HepG2 (cell line): ENCODE measurements around the gene DNAJB8. TPM values are rescaled to one million over a fixed set of nuclear protein-coding genes. Genes with fewer than 3 reads are reported as not detected.

ENCODE experiments used
- ATAC-seq: fragments of 200-7000 bp; cut with Tn5 transposase; 3 replicates; pipeline ENCODE4 v1.9.1; 2020; ENCODE audit warnings: mild to moderate bottlenecking, moderate library complexity
- BruUV-seq: library from RNA; stranded (reverse); fragments of 400-500 nt; replicated peaks from 2 replicates; lab custom pipeline; 2021; lab: Mats Ljungman, UMichigan
- CTCF ChIA-PET: fragments of 300-600 bp; formaldehyde crosslinking; extraction: SDS; loops from one replicate; lab custom pipeline; 2021; ENCODE audit warnings: low total read pairs, inconsistent platforms, low intra/inter-chr PET ratio; lab: Yijun Ruan, JAX
- POLR2A ChIA-PET: fragments of 350-600 bp; sonication (Branson Sonifier 250); formaldehyde crosslinking; loops from one replicate; lab custom pipeline; 2020; ENCODE audit warnings: antibody characterized with exemption, inconsistent platforms; lab: Yijun Ruan, JAX
- DNase-seq: peaks from one replicate; pipeline ENCODE4 v3.0.0-alpha.2; 2015; ENCODE audit warnings: low spot score
- FAIRE-seq: peaks from 3 replicates; lab custom pipeline; 2011; peaks lifted over from hg19 to GRCh38; lab: Jason Lieb, UNC
- H2AFZ ChIP-seq: one replicate; pipeline ENCODE4 v1.6.1; 2011; ENCODE audit warnings: low read length, inconsistent platforms
- H3K27ac ChIP-seq: fragments of 300-600 bp; 3 replicates; pipeline ENCODE4 v1.8.0; 2011; ENCODE audit warnings: mixed run types, mild to moderate bottlenecking, mixed read lengths, low read length, inconsistent platforms; ENCODE audit not compliant: insufficient read depth; ENCODE audit errors: extremely low read length
- H3K27me3 ChIP-seq, 2 experiments: fragments of 200-600 bp in 1 of 2; 2 replicates in 1 of 2; 3 replicates in 1 of 2; pipeline versions ENCODE4 v1.6.0 to v1.8.0; 2011; ENCODE audit warnings: low read length in 2 of 2, mild to moderate bottlenecking in 2 of 2, moderate library complexity in 2 of 2, inconsistent platforms in 1 of 2; ENCODE audit not compliant: insufficient read depth in 2 of 2, control insufficient read depth in 1 of 2
- H3K36me3 ChIP-seq, 2 experiments: fragments of 200-600 bp in 1 of 2; replicated peaks in 1 of 2; 2 replicates in 1 of 2; 3 replicates in 1 of 2; pipeline versions ENCODE4 v1.5.1 to v1.8.0; 2011; ENCODE audit warnings: low read length in 2 of 2, inconsistent platforms in 1 of 2; ENCODE audit not compliant: insufficient read depth in 2 of 2, control insufficient read depth in 1 of 2
- H3K4me1 ChIP-seq: 2 replicates; pipeline ENCODE4 v1.5.1; 2012; ENCODE audit warnings: low read length, inconsistent platforms; ENCODE audit not compliant: insufficient read depth
- H3K4me2 ChIP-seq: 2 replicates; pipeline ENCODE4 v1.6.0; 2011; ENCODE audit warnings: low read depth, low read length, inconsistent platforms
- H3K4me3 ChIP-seq, 3 experiments: fragments of 200-600 bp in 1 of 3; sonication (generic), shearing (Covaris generic) in 1 of 3; replicated peaks in 1 of 3; 2 replicates each; pipeline ENCODE4 v1.5.1; 2011 to 2016; ENCODE audit warnings: low read length in 3 of 3, inconsistent platforms in 2 of 3, low read depth in 2 of 3, mild to moderate bottlenecking in 2 of 3, control low read depth in 1 of 3, mixed read lengths in 1 of 3; ENCODE audit not compliant: insufficient read depth in 1 of 3
- H3K79me2 ChIP-seq: one replicate; pipeline ENCODE4 v1.6.1; 2011; ENCODE audit warnings: low read length, inconsistent platforms; ENCODE audit not compliant: insufficient read depth
- H3K9ac ChIP-seq: 2 replicates; pipeline ENCODE4 v1.6.0; 2011; ENCODE audit warnings: mild to moderate bottlenecking, low read depth, low read length, inconsistent platforms; ENCODE audit not compliant: insufficient read depth
- H3K9me3 ChIP-seq: 2 replicates; pipeline ENCODE4 v1.5.1; 2012; ENCODE audit warnings: mild to moderate bottlenecking, low read length
- H4K20me1 ChIP-seq: 2 replicates; pipeline ENCODE4 v1.6.0; 2011; ENCODE audit warnings: inconsistent platforms, mild to moderate bottlenecking, low read length, moderate library complexity; ENCODE audit not compliant: insufficient read depth
- ATF7-NPFF ChIP-seq: sonication (generic); formaldehyde crosslinking; IDR thresholded peaks from 2 replicates; pipeline ENCODE4 v1.8.1; 2023; ENCODE audit warnings: mild to moderate bottlenecking, low read depth, missing genetic modification reagents, moderate library complexity
- HDAC6 ChIP-seq: fragments of 200-600 bp; sonication (generic); IDR thresholded peaks from 2 replicates; pipeline ENCODE4 v1.7.0; 2017; ENCODE audit warnings: mild to moderate bottlenecking, antibody characterized with exemption, low read length, low read depth
- RARA ChIP-seq: IDR thresholded peaks from 2 replicates; pipeline ENCODE4 v1.6.1; 2016; ENCODE audit warnings: missing genetic modification reagents, missing compliant biosample characterization
- REPIN1 ChIP-seq: sonication (generic); formaldehyde crosslinking; IDR thresholded peaks from 2 replicates; pipeline ENCODE4 v1.8.0; 2022; ENCODE audit warnings: missing genetic modification reagents, low read depth, mild to moderate bottlenecking, borderline replicate concordance
- RXRA ChIP-seq: sonication (generic); formaldehyde crosslinking; IDR thresholded peaks from 2 replicates; pipeline ENCODE4 v1.5.1; 2020; ENCODE audit warnings: missing genetic modification reagents
- SATB2 ChIP-seq: sonication (generic); formaldehyde crosslinking; IDR thresholded peaks from 2 replicates; pipeline ENCODE4 v1.5.0; 2020; ENCODE audit warnings: missing genetic modification reagents
- U2AF1 ChIP-seq: fragments of 200-400 bp; formaldehyde crosslinking; optimal IDR thresholded peaks from 2 replicates; pipeline ENCODE3; 2017; ENCODE audit warnings: mild to moderate bottlenecking, low read depth, low read length
- XBP1 ChIP-seq: sonication (generic); formaldehyde crosslinking; IDR thresholded peaks from 2 replicates; pipeline ENCODE4 v1.5.0; 2020; ENCODE audit warnings: missing genetic modification reagents
- ZFP90 ChIP-seq: sonication (generic); formaldehyde crosslinking; IDR thresholded peaks from 2 replicates; pipeline ENCODE4 v1.8.0; 2022; ENCODE audit warnings: missing genetic modification reagents, mild to moderate bottlenecking, inconsistent platforms, borderline replicate concordance
- ZNF263 ChIP-seq: sonication (generic); formaldehyde crosslinking; IDR thresholded peaks from 2 replicates; pipeline ENCODE4 v1.4.0; 2020; ENCODE audit warnings: missing genetic modification reagents
- ZNF557 ChIP-seq: sonication (generic); formaldehyde crosslinking; IDR thresholded peaks from 2 replicates; pipeline ENCODE4 v1.4.0; 2020; ENCODE audit warnings: missing genetic modification reagents
- WGBS: methylation state at CpG from one replicate; pipeline ENCODE4 v1.1.6; 2017; ENCODE audit warnings: low lambda C conversion rate; 5-methylcytosine and 5-hydroxymethylcytosine counted together
- in situ Hi-C: cut with HindIII; loops from 2 replicates; pipeline ENCODE4 v1.10.0; 2017; ENCODE audit warnings: low pct_unique_long_range_greater_than_20kb; ENCODE audit not compliant: extremely low pct_ligation_motif_present
- intact Hi-C: fragments of 100-400 bp; cut with micrococcal nuclease; formaldehyde crosslinking; loops from one replicate; pipeline ENCODE4 v1.10.0; 2022; ENCODE audit not compliant: unreplicated experiment
- polyA plus RNA-seq, 8 experiments: library from polyadenylated mRNA; depleted of rRNA in 3 of 8; stranded (reverse) in 7 of 8; unstranded in 1 of 8; fragments of >200 nt; fragmentation: Illumina TruSeq in 4 of 8; extraction: Trizol in 4 of 8; gene quantifications; 2 replicates each; pipeline versions ENCODE4 v1.2.1 to v1.2.3, GENCODE V29; 2011 to 2016; ENCODE audit warnings: low read depth in 4 of 8, missing spikeins in 1 of 8, mixed read lengths in 1 of 8; ENCODE audit not compliant: insufficient read depth in 1 of 8
- total RNA-seq, 5 experiments: library from RNA; depleted of rRNA; stranded (reverse); fragments of >200 nt; fragmentation: Illumina TruSeq; extraction: Trizol; gene quantifications; 2 replicates each; pipeline ENCODE4 v1.2.3, GENCODE V29; 2016; ENCODE audit warnings: low read depth in 1 of 5
- TF ChIP-seq, protein P1 (sequence below): sonication (generic); formaldehyde crosslinking; IDR thresholded peaks from 2 replicates; pipeline ENCODE4 v1.4.0; 2020; ENCODE audit warnings: missing genetic modification reagents
- TF ChIP-seq, protein P2 (sequence below): IDR thresholded peaks from 2 replicates; pipeline ENCODE4 v1.6.1; 2016; ENCODE audit warnings: low read depth
- TF ChIP-seq, protein P3 (sequence below): sonication (generic); formaldehyde crosslinking; IDR thresholded peaks from 2 replicates; pipeline ENCODE4 v1.5.1; 2020; ENCODE audit warnings: mild to moderate bottlenecking, missing genetic modification reagents, moderate library complexity
- TF ChIP-seq, protein P4 (sequence below): sonication (generic); formaldehyde crosslinking; IDR thresholded peaks from 2 replicates; pipeline ENCODE4 v1.5.0; 2020; ENCODE audit warnings: missing genetic modification reagents
- TF ChIP-seq, protein P5 (sequence below): sonication (generic); formaldehyde crosslinking; conservative IDR thresholded peaks from 2 replicates; pipeline ENCODE4 v1.8.0; 2022; ENCODE audit warnings: low read depth, missing genetic modification reagents

DNAJB8 gene
- total and polyA plus RNA-seq, 2 of the 13 experiments (the other 11 are each of a cell fraction or from before 2014, with no cell fraction given): not detected

DNA sequence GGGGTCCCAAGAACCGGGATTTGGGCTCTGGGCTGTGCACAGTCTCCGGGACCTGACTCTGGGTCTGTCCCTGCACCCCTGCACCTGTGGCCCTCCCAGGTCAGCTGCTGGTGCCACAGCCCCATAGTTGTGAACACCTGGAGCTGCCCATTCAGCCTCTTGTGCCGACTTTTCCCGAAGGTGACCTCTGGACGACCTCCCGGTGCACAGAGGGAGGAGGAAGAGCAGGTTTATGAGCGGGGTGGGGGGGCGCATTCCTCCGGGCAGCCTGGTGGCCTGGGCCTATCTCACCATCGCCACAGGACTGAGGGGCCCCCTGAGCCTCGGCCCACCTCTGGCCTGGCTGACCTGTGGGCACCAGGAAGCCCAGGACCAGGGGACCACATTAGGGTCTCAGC lies 45.3 kb downstream of the DNAJB8 start:
- H3K79me2 ChIP-seq: no peaks in the 10 kb centered on the region
- no peaks in the 10 kb centered on the region; a peak in 1 of 5 replicates for H3K27me3 ChIP-seq
- CTCF ChIA-PET: no interaction called here
- intact Hi-C loops (loop anchor here (10.0 kb wide), 1 partner anchor 163 kb away; no protein-coding TSS in a partner anchor), in situ Hi-C loops (no loop called here)
- H3K4me3 ChIP-seq: no peak overlapping the region
- BruUV-seq: no TSS peak
- peak; percentile 4 for ATAC-seq
- no peaks in the 10 kb centered on the region for H3K9me3 ChIP-seq
- H3K36me3 ChIP-seq: no peaks in the 10 kb centered on the region
- no peak overlapping the region for H2AFZ ChIP-seq
- FAIRE-seq: no peak
- H3K9ac ChIP-seq: 0 out of 2 replicates have a peak overlapping the region, but pooled peaks have one; percentile 15
- H3K4me2 ChIP-seq: peak overlapping the region; percentile 12; the same call in 1 of the 2 replicates
- H3K4me1 ChIP-seq: peaks cover 24% of the 10 kb centered on the region
- no peak for DNase-seq
- no peaks in the 10 kb centered on the region for H4K20me1 ChIP-seq
- H3K27ac ChIP-seq: no peak overlapping the region
- POLR2A ChIA-PET: no interaction called here
- 80% methylated on average over 1 of the region's 11 CpGs for WGBS
- TF ChIP-seq, protein P1, sequence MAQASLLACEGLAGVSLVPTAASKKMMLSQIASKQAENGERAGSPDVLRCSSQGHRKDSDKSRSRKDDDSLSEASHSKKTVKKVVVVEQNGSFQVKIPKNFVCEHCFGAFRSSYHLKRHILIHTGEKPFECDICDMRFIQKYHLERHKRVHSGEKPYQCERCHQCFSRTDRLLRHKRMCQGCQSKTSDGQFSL (CRISPR knock-in tag): peak; percentile 69; the same call in 1 of the 2 replicates
- TF ChIP-seq U2AF1 (no peak), ATF7-NPFF (CRISPR knock-in tag) (no peak), ZNF263 (peak; percentile 66; the same call in 1 of the 2 replicates), RARA (CRISPR knock-in tag) (0 out of 2 replicates have a peak, but pooled peaks have one; percentile 18), RXRA (0 out of 2 replicates have a peak, but pooled peaks have one; percentile 18), ZNF557 (CRISPR knock-in tag) (no peak), REPIN1 (CRISPR knock-in tag) (no peak), ZFP90 (CRISPR knock-in tag) (no peak), HDAC6 (no peak), XBP1 (no peak), SATB2 (CRISPR knock-in tag) (no peak)
- TF ChIP-seq, protein P2, sequence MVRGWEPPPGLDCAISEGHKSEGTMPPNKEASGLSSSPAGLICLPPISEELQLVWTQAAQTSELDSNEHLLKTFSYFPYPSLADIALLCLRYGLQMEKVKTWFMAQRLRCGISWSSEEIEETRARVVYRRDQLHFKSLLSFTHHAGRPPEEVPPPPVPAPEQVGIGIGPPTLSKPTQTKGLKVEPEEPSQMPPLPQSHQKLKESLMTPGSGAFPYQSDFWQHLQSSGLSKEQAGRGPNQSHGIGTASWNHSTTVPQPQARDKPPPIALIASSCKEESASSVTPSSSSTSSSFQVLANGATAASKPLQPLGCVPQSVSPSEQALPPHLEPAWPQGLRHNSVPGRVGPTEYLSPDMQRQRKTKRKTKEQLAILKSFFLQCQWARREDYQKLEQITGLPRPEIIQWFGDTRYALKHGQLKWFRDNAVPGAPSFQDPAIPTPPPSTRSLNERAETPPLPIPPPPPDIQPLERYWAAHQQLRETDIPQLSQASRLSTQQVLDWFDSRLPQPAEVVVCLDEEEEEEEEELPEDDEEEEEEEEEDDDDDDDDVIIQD (CRISPR knock-in tag): no peak
- TF ChIP-seq, protein P3, sequence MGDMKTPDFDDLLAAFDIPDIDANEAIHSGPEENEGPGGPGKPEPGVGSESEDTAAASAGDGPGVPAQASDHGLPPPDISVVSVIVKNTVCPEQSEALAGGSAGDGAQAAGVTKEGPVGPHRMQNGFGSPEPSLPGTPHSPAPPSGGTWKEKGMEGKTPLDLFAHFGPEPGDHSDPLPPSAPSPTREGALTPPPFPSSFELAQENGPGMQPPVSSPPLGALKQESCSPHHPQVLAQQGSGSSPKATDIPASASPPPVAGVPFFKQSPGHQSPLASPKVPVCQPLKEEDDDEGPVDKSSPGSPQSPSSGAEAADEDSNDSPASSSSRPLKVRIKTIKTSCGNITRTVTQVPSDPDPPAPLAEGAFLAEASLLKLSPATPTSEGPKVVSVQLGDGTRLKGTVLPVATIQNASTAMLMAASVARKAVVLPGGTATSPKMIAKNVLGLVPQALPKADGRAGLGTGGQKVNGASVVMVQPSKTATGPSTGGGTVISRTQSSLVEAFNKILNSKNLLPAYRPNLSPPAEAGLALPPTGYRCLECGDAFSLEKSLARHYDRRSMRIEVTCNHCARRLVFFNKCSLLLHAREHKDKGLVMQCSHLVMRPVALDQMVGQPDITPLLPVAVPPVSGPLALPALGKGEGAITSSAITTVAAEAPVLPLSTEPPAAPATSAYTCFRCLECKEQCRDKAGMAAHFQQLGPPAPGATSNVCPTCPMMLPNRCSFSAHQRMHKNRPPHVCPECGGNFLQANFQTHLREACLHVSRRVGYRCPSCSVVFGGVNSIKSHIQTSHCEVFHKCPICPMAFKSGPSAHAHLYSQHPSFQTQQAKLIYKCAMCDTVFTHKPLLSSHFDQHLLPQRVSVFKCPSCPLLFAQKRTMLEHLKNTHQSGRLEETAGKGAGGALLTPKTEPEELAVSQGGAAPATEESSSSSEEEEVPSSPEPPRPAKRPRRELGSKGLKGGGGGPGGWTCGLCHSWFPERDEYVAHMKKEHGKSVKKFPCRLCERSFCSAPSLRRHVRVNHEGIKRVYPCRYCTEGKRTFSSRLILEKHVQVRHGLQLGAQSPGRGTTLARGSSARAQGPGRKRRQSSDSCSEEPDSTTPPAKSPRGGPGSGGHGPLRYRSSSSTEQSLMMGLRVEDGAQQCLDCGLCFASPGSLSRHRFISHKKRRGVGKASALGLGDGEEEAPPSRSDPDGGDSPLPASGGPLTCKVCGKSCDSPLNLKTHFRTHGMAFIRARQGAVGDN (CRISPR knock-in tag): no peak
- TF ChIP-seq, protein P4, sequence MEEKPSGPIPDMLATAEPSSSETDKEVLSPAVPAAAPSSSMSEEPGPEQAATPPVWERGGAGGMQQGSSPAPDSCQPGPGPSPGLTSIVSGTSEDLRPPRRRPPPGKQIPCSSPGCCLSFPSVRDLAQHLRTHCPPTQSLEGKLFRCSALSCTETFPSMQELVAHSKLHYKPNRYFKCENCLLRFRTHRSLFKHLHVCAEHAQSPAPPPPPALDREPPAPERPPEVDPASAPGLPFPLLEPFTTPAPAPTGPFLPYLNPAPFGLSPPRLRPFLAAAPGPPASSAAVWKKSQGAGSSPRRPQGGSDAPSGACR (CRISPR knock-in tag): no peak
- TF ChIP-seq, protein P5, sequence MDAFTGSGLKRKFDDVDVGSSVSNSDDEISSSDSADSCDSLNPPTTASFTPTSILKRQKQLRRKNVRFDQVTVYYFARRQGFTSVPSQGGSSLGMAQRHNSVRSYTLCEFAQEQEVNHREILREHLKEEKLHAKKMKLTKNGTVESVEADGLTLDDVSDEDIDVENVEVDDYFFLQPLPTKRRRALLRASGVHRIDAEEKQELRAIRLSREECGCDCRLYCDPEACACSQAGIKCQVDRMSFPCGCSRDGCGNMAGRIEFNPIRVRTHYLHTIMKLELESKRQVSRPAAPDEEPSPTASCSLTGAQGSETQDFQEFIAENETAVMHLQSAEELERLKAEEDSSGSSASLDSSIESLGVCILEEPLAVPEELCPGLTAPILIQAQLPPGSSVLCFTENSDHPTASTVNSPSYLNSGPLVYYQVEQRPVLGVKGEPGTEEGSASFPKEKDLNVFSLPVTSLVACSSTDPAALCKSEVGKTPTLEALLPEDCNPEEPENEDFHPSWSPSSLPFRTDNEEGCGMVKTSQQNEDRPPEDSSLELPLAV (CRISPR knock-in tag): no peak
